Diencephalon (tissue), 1 donor: ENCODE results near the gene BCAS1. TPM values are rescaled to one million over a fixed set of nuclear protein-coding genes. Genes with fewer than 3 reads are reported as not detected.

Experiments used
- small RNA-seq: library from RNA; depleted of rRNA; stranded (forward); fragments of <200 nt; gene quantifications from one replicate; pipeline ENCODE3, GENCODE V24; 2014
- total RNA-seq: library from RNA; depleted of rRNA; stranded (reverse); fragments of >200 nt; gene quantifications from one replicate; pipeline ENCODE4 v1.2.3, GENCODE V29; 2014

BCAS1 gene, protein sequence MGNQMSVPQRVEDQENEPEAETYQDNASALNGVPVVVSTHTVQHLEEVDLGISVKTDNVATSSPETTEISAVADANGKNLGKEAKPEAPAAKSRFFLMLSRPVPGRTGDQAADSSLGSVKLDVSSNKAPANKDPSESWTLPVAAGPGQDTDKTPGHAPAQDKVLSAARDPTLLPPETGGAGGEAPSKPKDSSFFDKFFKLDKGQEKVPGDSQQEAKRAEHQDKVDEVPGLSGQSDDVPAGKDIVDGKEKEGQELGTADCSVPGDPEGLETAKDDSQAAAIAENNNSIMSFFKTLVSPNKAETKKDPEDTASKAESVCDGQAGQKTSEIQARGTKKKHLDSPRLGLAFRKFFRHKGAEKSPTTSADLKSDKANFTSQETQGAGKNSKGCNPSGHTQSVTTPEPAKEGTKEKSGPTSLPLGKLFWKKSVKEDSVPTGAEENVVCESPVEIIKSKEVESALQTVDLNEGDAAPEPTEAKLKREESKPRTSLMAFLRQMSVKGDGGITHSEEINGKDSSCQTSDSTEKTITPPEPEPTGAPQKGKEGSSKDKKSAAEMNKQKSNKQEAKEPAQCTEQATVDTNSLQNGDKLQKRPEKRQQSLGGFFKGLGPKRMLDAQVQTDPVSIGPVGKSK
- total RNA-seq = 11.8 TPM

DNA sequence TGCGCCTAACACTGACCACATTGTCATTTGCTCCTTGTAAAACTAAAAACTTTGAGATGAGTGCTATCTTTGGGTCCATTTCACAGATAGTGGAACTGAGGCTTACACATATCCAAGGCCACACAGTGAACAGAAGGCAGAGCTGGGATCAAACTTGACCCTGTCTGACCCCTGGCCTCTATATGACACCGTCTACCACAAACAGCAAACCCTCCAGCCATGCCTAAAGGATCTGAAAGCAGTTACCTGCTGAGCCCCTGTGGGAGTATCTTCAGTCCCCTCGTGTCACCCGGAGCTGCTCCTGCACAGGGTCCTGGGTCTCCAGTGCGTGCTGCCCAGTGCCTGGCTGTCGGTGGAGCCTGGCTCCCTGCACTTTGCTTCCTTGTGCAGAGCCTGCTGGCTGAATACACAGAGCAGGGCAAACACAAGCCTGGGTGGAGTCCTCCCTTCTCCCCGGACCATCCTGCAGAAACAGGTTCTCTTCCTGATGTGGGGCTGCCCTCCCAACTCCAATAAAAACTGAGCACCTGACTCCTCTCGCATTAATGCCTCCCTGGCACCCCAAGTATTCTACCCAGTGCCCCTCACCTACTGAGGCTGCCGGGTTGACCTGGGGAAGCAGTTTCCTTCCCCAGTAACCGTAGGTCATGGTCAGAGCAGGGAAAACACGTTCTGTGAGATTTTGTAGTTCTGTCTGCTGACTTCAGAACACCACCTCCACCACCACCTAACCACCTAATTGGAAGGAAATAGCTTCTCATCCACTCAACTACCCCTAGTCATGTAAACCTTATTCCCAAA lies at the start of gene BCAS1:
TSS of gene BCAS1 (minus strand) at position 408 of the 801 bp plus-strand sequence. CDS start 11,876 bp downstream, outside the sequence.

Small RNA genes within 50 kb of the gene (small RNA-seq; reads per million reads assigned to genes)
- gene MIR4756 = not detected

Other genes starting within 250 kb of the BCAS1 start
- 1.2 TPM for gene CYP24A1, start 103.4 kb upstream of the BCAS1 start, total RNA-seq
- gene PFDN4, start 137.5 kb upstream of the BCAS1 start, total RNA-seq = 167 TPM